GM19324 (cell line): ENCODE data around the gene FAM219B.

Experiments used
- ATAC-seq: cut with Tn5 transposase; IDR thresholded peaks from one replicate; pipeline ENCODE4 v1.9.1; 2021; ENCODE audit warnings: mild to moderate bottlenecking, moderate library complexity; ENCODE audit not compliant: unreplicated experiment, low FRiP score

The FAM219B gene

GRCh38 chr15:74878273-74878672 is 28.4 kb downstream of the FAM219B start:
- no peak for ATAC-seq

GRCh38 chr15:74873756-74874424 is 32.8 kb downstream of the FAM219B start:
- peak; percentile 5 for ATAC-seq

DNA sequence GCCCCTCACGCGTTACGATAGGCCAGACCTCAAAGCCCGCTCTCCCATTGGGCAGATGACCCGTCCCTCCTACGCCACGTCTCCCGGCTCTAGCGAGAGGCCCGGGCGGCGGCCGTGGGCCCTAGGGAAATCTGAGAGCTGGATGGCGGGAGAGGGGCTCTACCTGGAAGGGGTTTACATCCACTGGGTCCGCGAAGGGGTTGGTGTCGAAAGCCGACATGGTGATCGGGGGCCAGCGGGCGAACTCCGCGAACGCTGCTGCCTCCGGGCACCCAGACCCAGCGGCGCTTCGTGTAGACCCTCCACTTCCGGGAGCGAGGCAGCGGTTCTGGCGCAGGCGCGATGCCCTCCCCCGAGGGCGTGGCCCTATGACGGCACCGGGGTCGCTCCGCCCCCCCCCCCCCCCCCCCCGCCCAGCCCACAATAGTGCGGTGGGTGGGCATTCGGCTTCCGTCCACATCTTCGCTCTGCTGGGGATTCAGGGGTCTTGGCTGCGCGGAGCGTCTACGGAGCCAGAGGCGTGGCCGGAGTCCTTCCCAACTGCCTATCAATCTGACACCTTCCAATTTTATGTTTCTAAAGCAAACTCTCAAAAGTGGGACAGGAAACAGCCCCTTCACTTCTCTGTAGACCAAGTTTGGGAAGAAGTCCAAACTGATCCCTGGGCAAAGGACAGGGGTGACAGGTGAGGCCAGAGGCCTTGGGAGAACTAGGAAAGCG is 33.5 kb downstream of the FAM219B start, which contains the start of gene SCAMP2:
SCAMP2 (minus strand) TSS at position 330 of the 720 bp plus-strand sequence; CDS start at position 220, 110 bp downstream.
- ATAC-seq = peak; percentile 87

- no peak for ATAC-seq
These were observed 34.0 kb downstream of the FAM219B start for GRCh38 chr15:74872702-74873035.

GRCh38 chr15:74870436-74871215 is 36.0 kb downstream of the FAM219B start:
- no peak for ATAC-seq

DNA sequence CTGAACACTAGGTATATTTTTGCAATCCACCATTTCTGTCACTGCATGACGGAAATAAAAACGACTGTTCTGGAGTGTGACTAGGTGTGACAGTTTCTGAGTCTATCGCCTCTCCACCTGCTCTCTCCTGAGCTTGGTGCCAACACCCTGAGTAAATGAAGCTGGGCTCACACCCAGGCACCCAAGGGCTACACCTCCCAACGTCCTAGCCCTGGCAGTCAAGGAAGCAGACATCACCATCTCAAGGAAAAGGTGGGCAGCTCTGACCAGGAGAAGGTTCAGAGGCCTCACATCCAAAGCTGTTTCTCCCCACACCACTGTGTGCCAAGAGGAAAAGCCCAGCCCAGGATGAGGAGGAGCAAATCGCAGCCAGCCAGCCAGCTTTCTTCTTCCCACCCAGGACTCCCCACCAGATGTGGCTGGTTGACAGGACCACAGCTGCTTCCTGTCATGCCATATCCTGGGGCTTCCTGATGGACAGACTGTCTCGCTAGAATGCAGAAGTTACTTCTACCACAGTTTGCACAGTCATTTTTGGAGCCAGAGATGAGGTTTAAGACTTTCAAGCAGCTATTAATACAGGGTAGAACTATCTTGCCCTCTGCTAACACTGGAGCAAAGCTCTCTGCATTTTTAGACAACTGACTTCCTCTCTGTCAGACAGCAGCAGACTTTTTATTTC is 36.8 kb downstream of the FAM219B start:
- no peak for ATAC-seq

DNA sequence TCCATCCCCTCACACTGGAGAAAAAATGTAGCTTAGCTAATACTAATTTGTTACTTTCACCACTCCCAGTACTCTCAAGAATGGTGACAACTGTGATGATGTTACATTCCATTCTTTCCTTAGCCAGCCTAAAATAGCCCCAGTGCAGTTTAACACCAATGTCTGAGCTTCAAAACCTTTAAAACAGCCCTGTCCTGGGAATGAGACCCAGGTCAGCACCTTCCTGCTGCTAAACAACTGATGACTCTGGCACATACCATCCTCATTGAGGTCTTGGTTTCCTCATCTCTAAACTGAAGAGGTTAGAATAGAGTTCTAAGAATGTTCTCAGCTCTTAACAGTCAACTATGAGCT is 37.3 kb downstream of the FAM219B start:
- ATAC-seq = no peak

DNA sequence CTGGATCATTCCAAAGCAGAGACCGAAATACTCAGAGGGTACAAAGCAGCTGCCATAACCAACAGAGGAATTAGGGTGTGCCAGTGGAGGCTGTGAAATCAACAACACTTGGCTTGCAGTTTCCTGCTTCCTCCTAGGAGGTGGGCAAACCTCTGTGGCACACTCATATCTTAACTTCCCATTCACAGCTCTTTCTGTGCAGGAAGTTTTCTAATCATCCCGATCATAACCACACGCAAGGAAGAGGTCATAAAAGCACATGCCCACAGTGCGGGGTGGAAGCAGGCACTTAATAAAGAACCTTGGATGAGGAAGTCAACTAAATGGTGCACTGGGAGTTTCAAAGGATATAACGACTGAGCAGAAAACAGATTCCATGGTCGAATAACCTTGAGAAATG is 38.6 kb downstream of the FAM219B start:
- ATAC-seq = no peak

- no peak for ATAC-seq
These were observed 39.1 kb downstream of the FAM219B start for GRCh38 chr15:74867466-74868038.

DNA sequence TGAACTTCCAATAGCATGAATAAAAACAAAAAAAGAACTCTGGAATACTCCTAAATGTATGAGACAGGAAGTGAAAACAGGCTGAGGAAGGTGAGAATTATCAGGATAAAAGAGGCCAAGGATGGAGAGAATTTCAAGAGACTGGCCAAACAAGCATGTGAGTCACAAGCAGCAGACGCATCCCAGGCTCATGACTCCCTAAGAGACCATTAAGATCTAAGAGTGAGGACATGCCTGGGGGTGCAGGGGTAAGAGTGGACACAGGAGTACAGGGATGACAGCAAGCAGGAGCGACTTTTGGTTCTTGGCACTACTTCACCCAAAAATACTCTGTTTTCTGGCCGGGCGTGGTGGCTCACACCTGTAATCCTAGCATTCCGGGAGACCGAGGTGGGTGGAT is 40.6 kb downstream of the FAM219B start:
- no peak for ATAC-seq

- no peak for ATAC-seq
These were observed 41.3 kb downstream of the FAM219B start for GRCh38 chr15:74865316-74865715.

- ATAC-seq = no peak
These were observed 42.4 kb downstream of the FAM219B start for GRCh38 chr15:74864296-74864695.

DNA sequence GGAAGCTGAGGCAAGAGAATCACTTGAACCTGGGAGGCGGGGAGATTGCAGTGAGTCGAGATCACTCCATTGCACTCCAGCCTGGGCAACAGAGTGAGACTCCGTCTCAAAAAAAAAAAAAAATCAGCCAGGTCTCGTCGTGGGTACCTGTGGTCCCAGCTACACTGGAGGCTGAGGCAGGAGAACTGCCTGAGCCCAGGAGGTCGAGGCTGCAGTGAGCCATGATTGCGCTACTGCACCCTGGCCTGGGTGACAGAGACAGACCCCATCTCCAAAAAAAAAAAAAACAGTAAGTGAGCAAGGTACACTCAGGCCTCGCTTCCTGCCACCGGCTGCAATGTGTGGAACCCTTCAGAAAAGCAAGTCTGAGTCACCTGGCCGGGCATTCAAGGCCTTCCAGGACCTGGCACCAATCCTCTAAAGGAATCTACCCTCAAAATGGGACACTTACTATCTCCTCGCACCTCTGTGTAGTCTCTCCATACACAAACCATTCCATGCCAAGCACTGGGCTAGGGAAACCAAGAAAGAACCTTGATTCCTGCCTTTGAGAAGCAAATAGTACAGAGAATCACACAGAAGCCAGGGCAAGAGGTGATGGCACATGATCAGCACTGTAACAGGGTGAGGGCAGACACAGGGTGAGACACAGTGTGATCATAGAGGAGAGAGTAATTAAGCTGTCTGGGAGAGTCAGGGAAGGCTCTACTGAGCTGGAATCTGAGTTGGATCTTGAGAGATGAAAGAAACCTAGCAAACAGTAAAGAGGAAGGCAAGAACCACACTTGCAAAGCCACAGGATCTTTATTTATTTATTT is 43.2 kb downstream of the FAM219B start:
- ATAC-seq = no peak

- no peak for ATAC-seq
These were observed 48.3 kb downstream of the FAM219B start for GRCh38 chr15:74858369-74858740.

GRCh38 chr15:74857671-74858368 is 48.8 kb downstream of the FAM219B start:
- ATAC-seq = no peak

DNA sequence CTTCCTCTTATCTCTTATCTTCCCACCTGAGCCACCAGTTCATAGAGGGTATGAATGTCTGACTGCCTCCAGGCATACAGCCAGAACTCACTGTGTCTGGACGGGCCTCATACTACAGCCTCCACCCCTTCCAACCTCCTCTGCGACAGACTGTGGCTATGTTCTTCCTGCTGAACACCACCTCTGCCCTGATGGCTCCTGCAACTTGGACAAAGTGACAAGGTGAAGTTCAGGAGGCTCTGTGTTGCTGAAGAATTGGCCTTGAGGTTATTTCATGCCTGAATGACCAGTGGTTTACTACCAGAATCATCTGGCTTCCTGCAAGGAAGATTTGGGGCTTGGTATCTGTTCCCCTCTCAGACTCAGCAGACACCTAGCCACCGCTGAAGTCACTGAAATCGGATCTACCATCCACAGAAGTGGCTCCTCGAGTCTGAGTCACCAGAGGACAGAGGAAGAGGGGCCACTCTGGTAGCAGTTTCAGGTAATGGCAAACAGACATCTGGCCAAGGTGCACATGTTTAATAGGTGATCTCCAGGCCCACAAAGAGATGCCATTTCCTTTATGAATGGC is 49.5 kb downstream of the FAM219B start:
- ATAC-seq = no peak

- no peak for ATAC-seq
These were observed 50.1 kb downstream of the FAM219B start for GRCh38 chr15:74856537-74856936.

DNA sequence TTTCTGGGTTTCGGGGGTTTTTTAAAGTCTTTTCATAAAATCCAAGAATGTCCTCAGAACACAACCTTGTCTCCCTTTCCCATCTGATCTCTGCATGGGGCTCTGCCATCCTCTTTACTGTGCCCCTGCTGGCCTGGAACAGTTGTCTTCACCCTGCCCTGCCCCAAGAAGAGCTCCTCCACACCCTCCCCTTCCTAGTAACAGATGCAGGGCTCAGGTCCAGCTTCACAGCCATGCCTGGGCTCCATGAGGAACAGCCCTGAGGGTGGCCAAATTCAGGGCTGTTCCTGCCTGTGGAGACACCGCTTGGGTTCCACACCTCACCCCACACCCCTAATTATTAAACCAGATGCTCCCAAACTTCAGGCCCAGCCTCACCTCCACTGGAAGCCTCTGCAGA is 50.8 kb downstream of the FAM219B start:
- ATAC-seq = no peak

GRCh38 chr15:74854453-74855022 is 52.1 kb downstream of the FAM219B start:
- no peak for ATAC-seq
